Stimulated activated effector memory CD8-positive, alpha-beta T cell treated with anti-CD3 and anti-CD28 coated beads, Interleukin-12 subunit alpha, Interleukin-12 subunit beta, amount 100 ng/mL, for 72 hours (primary cell): ENCODE results near the gene BOD1L1.

Experiments used
- ATAC-seq: fragments of 150-1000 bp; cut with Tn5 transposase; 2 replicates; pipeline ENCODE4 v1.10.0; 2021
- DNase-seq, 2 donors: peaks; one replicate each; pipeline ENCODE4 v3.0.0; 2021 to 2022; ENCODE audit warnings: low spot score in 2 of 2
- H3K27ac Mint-ChIP-seq: one replicate; pipeline ENCODE4 v1.8.0; 2022; ENCODE audit warnings: mild to moderate bottlenecking, mixed read lengths
- H3K36me3 Mint-ChIP-seq: one replicate; pipeline ENCODE4 v1.8.0; 2022; ENCODE audit warnings: mild to moderate bottlenecking, mixed read lengths
- H3K4me1 Mint-ChIP-seq: one replicate; pipeline ENCODE4 v1.8.0; 2022; ENCODE audit warnings: mixed read lengths
- H3K4me3 Mint-ChIP-seq: one replicate; pipeline ENCODE4 v1.8.0; 2022; ENCODE audit warnings: mild to moderate bottlenecking, mixed read lengths
- H3K9me3 Mint-ChIP-seq: one replicate; pipeline ENCODE4 v1.8.0; 2022; ENCODE audit warnings: mixed read lengths

BOD1L1 gene

GRCh38 chr4:13627606-13628311 is at the start of gene BOD1L1:
TSS of gene BOD1L1 (minus strand) at chr4:13627725. CDS start at chr4:13627587, 138 bp downstream.
- Mint-ChIP-seq H3K27ac (peak within 1 kb of the TSS; percentile 98), H3K4me1 (peaks cover 23% of the 10 kb centered on the region), H3K36me3 (peaks cover 21% of the 10 kb centered on the region), H3K9me3 (no peaks in the 10 kb centered on the region), H3K4me3 (peak within 1 kb of the TSS; percentile 71)
- DNase-seq (peak; percentile 68 to 91), ATAC-seq (peak; percentile 89)

- DNase-seq (no peak), ATAC-seq (no peak)
- peaks cover 14% of the 10 kb centered on the region for H3K9me3 Mint-ChIP-seq
- H3K4me1 Mint-ChIP-seq = no peaks in the 10 kb centered on the region
- no peaks in the 10 kb centered on the region for H3K36me3 Mint-ChIP-seq
- no peak overlapping the region for H3K27ac Mint-ChIP-seq
- no peak overlapping the region for H3K4me3 Mint-ChIP-seq
Measured at GRCh38 chr4:13674971-13675370, 47.4 kb upstream of the BOD1L1 start.

- peaks cover 6% of the 10 kb centered on the region for H3K9me3 Mint-ChIP-seq
Measured at GRCh38 chr4:13673167-13673566, 45.6 kb upstream of the BOD1L1 start.

GRCh38 chr4:13670456-13671160 is 43.1 kb upstream of the BOD1L1 start:
- ATAC-seq = no peak

More at GRCh38 chr4:13673167-13673566, 45.6 kb upstream of the BOD1L1 start:
- no peak overlapping the region for H3K4me3 Mint-ChIP-seq
- H3K27ac Mint-ChIP-seq = no peak overlapping the region
- no peaks in the 10 kb centered on the region for H3K4me1 Mint-ChIP-seq
- DNase-seq = no peak
- no peaks in the 10 kb centered on the region for H3K36me3 Mint-ChIP-seq
- ATAC-seq = no peak

GRCh38 chr4:13665701-13666660 is 38.5 kb upstream of the BOD1L1 start:
- Mint-ChIP-seq H3K4me1 (no peaks in the 10 kb centered on the region), H3K9me3 (no peaks in the 10 kb centered on the region), H3K36me3 (no peaks in the 10 kb centered on the region), H3K4me3 (no peak overlapping the region), H3K27ac (no peak overlapping the region)
- DNase-seq (no peak), ATAC-seq (no peak)

More at GRCh38 chr4:13670456-13671160, 43.1 kb upstream of the BOD1L1 start:
- Mint-ChIP-seq H3K9me3 (no peaks in the 10 kb centered on the region), H3K36me3 (no peaks in the 10 kb centered on the region), H3K4me1 (no peaks in the 10 kb centered on the region), H3K27ac (no peak overlapping the region), H3K4me3 (no peak overlapping the region)
- no peak for DNase-seq

GRCh38 chr4:13659341-13660070 is 32.0 kb upstream of the BOD1L1 start:
- H3K27ac Mint-ChIP-seq = peak overlapping the region; percentile 29
- H3K4me3 Mint-ChIP-seq = no peak overlapping the region
- no peaks in the 10 kb centered on the region for H3K36me3 Mint-ChIP-seq
- no peaks in the 10 kb centered on the region for H3K9me3 Mint-ChIP-seq
- DNase-seq = no peak
- ATAC-seq = no peak
- H3K4me1 Mint-ChIP-seq = peaks cover 15% of the 10 kb centered on the region

GRCh38 chr4:13656569-13657405 is 29.3 kb upstream of the BOD1L1 start:
- ATAC-seq (peak; percentile 68), DNase-seq (peak; percentile 60 to 75)
- H3K4me1 Mint-ChIP-seq = peaks cover 20% of the 10 kb centered on the region
- H3K9me3 Mint-ChIP-seq = no peaks in the 10 kb centered on the region
- peak overlapping the region; percentile 85 for H3K27ac Mint-ChIP-seq
- H3K4me3 Mint-ChIP-seq = peak overlapping the region; percentile 62
- no peaks in the 10 kb centered on the region for H3K36me3 Mint-ChIP-seq

- H3K27ac Mint-ChIP-seq = no peak overlapping the region
- H3K4me1 Mint-ChIP-seq = peaks cover 20% of the 10 kb centered on the region
- H3K36me3 Mint-ChIP-seq = no peaks in the 10 kb centered on the region
- peak overlapping the region; percentile 71 for H3K4me3 Mint-ChIP-seq
- DNase-seq (peak; percentile 77 to 89), ATAC-seq (peak; percentile 90)
- H3K9me3 Mint-ChIP-seq = no peaks in the 10 kb centered on the region
Measured at GRCh38 chr4:13654162-13654797, 26.8 kb upstream of the BOD1L1 start.

GRCh38 chr4:13653766-13654161 is 26.2 kb upstream of the BOD1L1 start:
- H3K4me3 Mint-ChIP-seq = peak overlapping the region; percentile 71
- H3K9me3 Mint-ChIP-seq = no peaks in the 10 kb centered on the region
- H3K4me1 Mint-ChIP-seq = peaks cover 20% of the 10 kb centered on the region
- no peaks in the 10 kb centered on the region for H3K36me3 Mint-ChIP-seq
- ATAC-seq = no peak
- DNase-seq = no peak
- H3K27ac Mint-ChIP-seq = no peak overlapping the region

- Mint-ChIP-seq H3K4me3 (peak overlapping the region; percentile 24), H3K27ac (no peak overlapping the region)
- DNase-seq = no peak
Measured at GRCh38 chr4:13647031-13647430, 19.5 kb upstream of the BOD1L1 start.

GRCh38 chr4:13645075-13645474 is 17.6 kb upstream of the BOD1L1 start:
- Mint-ChIP-seq H3K4me1 (peaks cover 6% of the 10 kb centered on the region), H3K9me3 (no peaks in the 10 kb centered on the region), H3K4me3 (no peak overlapping the region), H3K27ac (no peak overlapping the region), H3K36me3 (no peaks in the 10 kb centered on the region)
- DNase-seq (no peak), ATAC-seq (no peak)

More at GRCh38 chr4:13647031-13647430, 19.5 kb upstream of the BOD1L1 start:
- ATAC-seq = no peak
- H3K4me1 Mint-ChIP-seq = peaks cover 6% of the 10 kb centered on the region
- no peaks in the 10 kb centered on the region for H3K36me3 Mint-ChIP-seq
- no peaks in the 10 kb centered on the region for H3K9me3 Mint-ChIP-seq

GRCh38 chr4:13642170-13642950 is 14.8 kb upstream of the BOD1L1 start:
- Mint-ChIP-seq H3K9me3 (no peaks in the 10 kb centered on the region), H3K27ac (no peak overlapping the region)

GRCh38 chr4:13641084-13641483 is 13.6 kb upstream of the BOD1L1 start:
- H3K4me1 Mint-ChIP-seq = no peaks in the 10 kb centered on the region
- DNase-seq = no peak
- H3K4me3 Mint-ChIP-seq = no peak overlapping the region
- no peak for ATAC-seq
- H3K9me3 Mint-ChIP-seq = no peaks in the 10 kb centered on the region
- H3K27ac Mint-ChIP-seq = no peak overlapping the region
- H3K36me3 Mint-ChIP-seq = no peaks in the 10 kb centered on the region

More at GRCh38 chr4:13642170-13642950, 14.8 kb upstream of the BOD1L1 start:
- Mint-ChIP-seq H3K4me3 (no peak overlapping the region), H3K4me1 (peaks cover 6% of the 10 kb centered on the region), H3K36me3 (no peaks in the 10 kb centered on the region)
- DNase-seq (no peak), ATAC-seq (no peak)
